H9 (cell line): ENCODE data around the gene ANKH. TPM values are rescaled to one million over a fixed set of nuclear protein-coding genes. Genes with fewer than 3 reads are reported as not detected.

Source experiments
- DNase-seq: peaks from one replicate; pipeline ENCODE4 v3.0.0-alpha.2; 2017
- H2AFZ ChIP-seq: one replicate; pipeline ENCODE4 v1.6.1; 2013; ENCODE audit warnings: mild to moderate bottlenecking, low read length, control low read depth, moderate library complexity
- H2AK5ac ChIP-seq: 2 replicates; pipeline ENCODE4 v1.6.1; 2013; ENCODE audit warnings: low read length, control low read depth, mixed read lengths; ENCODE audit not compliant: insufficient read length
- H2BK120ac ChIP-seq: one replicate; pipeline ENCODE4 v1.6.1; 2013; ENCODE audit warnings: low read depth, mild to moderate bottlenecking, low read length, control low read depth, inconsistent platforms; ENCODE audit not compliant: poor library complexity, severe bottlenecking
- H2BK12ac ChIP-seq: 2 replicates; pipeline ENCODE4 v1.6.1; 2013; ENCODE audit warnings: low read length, control low read depth, mixed read lengths, low read depth; ENCODE audit not compliant: insufficient read length
- H2BK15ac ChIP-seq: 2 replicates; pipeline ENCODE4 v1.6.1; 2013; ENCODE audit warnings: low read depth, low read length, control low read depth
- H2BK20ac ChIP-seq: one replicate; pipeline ENCODE4 v1.6.1; 2013; ENCODE audit warnings: low read depth, mild to moderate bottlenecking, low read length, control low read depth, inconsistent platforms; ENCODE audit not compliant: poor library complexity, severe bottlenecking
- H2BK5ac ChIP-seq: 2 replicates; pipeline ENCODE4 v1.6.1; 2013; ENCODE audit warnings: low read length, control low read depth, mixed read lengths; ENCODE audit not compliant: insufficient read length
- H3K14ac ChIP-seq: 2 replicates; pipeline ENCODE4 v1.6.1; 2013; ENCODE audit warnings: low read length, control low read depth; ENCODE audit not compliant: insufficient read depth
- H3K18ac ChIP-seq: 2 replicates; pipeline ENCODE4 v1.6.1; 2013; ENCODE audit warnings: low read depth, mild to moderate bottlenecking, mixed read lengths, low read length, control low read depth; ENCODE audit not compliant: insufficient read length
- H3K23ac ChIP-seq: 2 replicates; pipeline ENCODE4 v1.6.1; 2013; ENCODE audit warnings: low read length, control low read depth, mixed read lengths, low read depth; ENCODE audit not compliant: insufficient read length
- H3K23me2 ChIP-seq: 2 replicates; pipeline ENCODE4 v1.6.1; 2013; ENCODE audit warnings: low read depth, mild to moderate bottlenecking, mixed read lengths, low read length, control low read depth; ENCODE audit not compliant: insufficient read length, poor library complexity, severe bottlenecking
- H3K27ac ChIP-seq: 2 replicates; pipeline ENCODE4 v1.5.1; 2013; ENCODE audit warnings: low read length, control low read depth, mixed read lengths, low read depth; ENCODE audit not compliant: insufficient read length
- H3K27me3 ChIP-seq: 2 replicates; pipeline ENCODE4 v1.6.1; 2013; ENCODE audit warnings: low read length, control low read depth, inconsistent platforms; ENCODE audit not compliant: insufficient read depth
- H3K4ac ChIP-seq: 2 replicates; pipeline ENCODE4 v1.6.1; 2013; ENCODE audit warnings: low read depth, mild to moderate bottlenecking, control low read depth, inconsistent platforms, low read length, moderate library complexity
- H3K4me1 ChIP-seq: 2 replicates; pipeline ENCODE4 v1.6.1; 2013; ENCODE audit warnings: low read length, control low read depth, inconsistent platforms; ENCODE audit not compliant: insufficient read depth
- H3K4me2 ChIP-seq: 2 replicates; pipeline ENCODE4 v1.6.1; 2013; ENCODE audit warnings: low read length, control low read depth, mixed read lengths; ENCODE audit not compliant: insufficient read length, insufficient read depth
- H3K56ac ChIP-seq: 2 replicates; pipeline ENCODE4 v1.6.1; 2013; ENCODE audit warnings: low read depth, mild to moderate bottlenecking, mixed read lengths, low read length, control low read depth; ENCODE audit not compliant: insufficient read length
- H3K79me1 ChIP-seq: 2 replicates; pipeline ENCODE4 v1.6.1; 2013; ENCODE audit warnings: low read depth, mild to moderate bottlenecking, moderate library complexity, low read length, control low read depth, inconsistent platforms; ENCODE audit not compliant: insufficient read depth, poor library complexity, severe bottlenecking
- H3K79me2 ChIP-seq: 2 replicates; pipeline ENCODE4 v1.6.1; 2013; ENCODE audit warnings: low read length, control low read depth, inconsistent platforms; ENCODE audit not compliant: insufficient read depth
- H3K9ac ChIP-seq: 2 replicates; pipeline ENCODE4 v1.6.1; 2013; ENCODE audit warnings: low read length, control low read depth, mixed read lengths; ENCODE audit not compliant: insufficient read length; ENCODE audit errors: extremely low read depth
- H3K9me3 ChIP-seq: one replicate; pipeline ENCODE4 v1.6.1; 2013; ENCODE audit warnings: low read depth, low read length, inconsistent platforms; ENCODE audit not compliant: control insufficient read depth
- H3T11ph ChIP-seq: one replicate; pipeline ENCODE4 v1.6.1; 2013; ENCODE audit warnings: mild to moderate bottlenecking, low read length, control low read depth, inconsistent platforms
- H4K20me1 ChIP-seq: one replicate; pipeline ENCODE4 v1.6.1; 2013; ENCODE audit not compliant: control insufficient read depth, insufficient read length, insufficient read depth
- H4K5ac ChIP-seq: 2 replicates; pipeline ENCODE4 v1.6.1; 2013; ENCODE audit warnings: low read depth, mild to moderate bottlenecking, mixed read lengths, low read length, control low read depth; ENCODE audit not compliant: insufficient read length
- H4K8ac ChIP-seq: replicated peaks from 2 replicates; pipeline ENCODE4 v1.6.1; 2013; ENCODE audit warnings: low read length, control low read depth, mixed read lengths, low read depth; ENCODE audit not compliant: insufficient read length
- H4K91ac ChIP-seq: 2 replicates; pipeline ENCODE4 v1.6.1; 2013; ENCODE audit warnings: low read depth, mild to moderate bottlenecking, moderate library complexity, mixed read lengths, low read length, control low read depth; ENCODE audit not compliant: insufficient read length
- H3K27ac Mint-ChIP-seq, 3 experiments: 2 replicates in 2 of 3; 3 replicates in 1 of 3; pipeline ENCODE4 v1.8.0; 2020 to 2021; ENCODE audit warnings: mixed read lengths in 3 of 3, mild to moderate bottlenecking in 1 of 3, moderate library complexity in 1 of 3
- H3K27me3 Mint-ChIP-seq: 2 replicates; pipeline ENCODE4 v1.8.0; 2021; ENCODE audit warnings: low read depth, mild to moderate bottlenecking, moderate library complexity, mixed read lengths
- H3K36me3 Mint-ChIP-seq, 3 experiments: 2 replicates in 2 of 3; 3 replicates in 1 of 3; pipeline ENCODE4 v1.8.0; 2020 to 2021; ENCODE audit warnings: low read depth in 3 of 3, mixed read lengths in 3 of 3; ENCODE audit not compliant: insufficient read depth in 1 of 3
- H3K4me1 Mint-ChIP-seq, 2 experiments: 2 replicates each; pipeline ENCODE4 v1.8.0; 2020; ENCODE audit warnings: mixed read lengths in 2 of 2
- H3K4me3 Mint-ChIP-seq, 2 experiments: 2 replicates in 1 of 2; 3 replicates in 1 of 2; pipeline ENCODE4 v1.8.0; 2020 to 2021; ENCODE audit warnings: mild to moderate bottlenecking in 2 of 2, mixed read lengths in 2 of 2, moderate library complexity in 1 of 2
- H3K9me3 Mint-ChIP-seq, 2 experiments: 2 replicates in 1 of 2; 3 replicates in 1 of 2; pipeline ENCODE4 v1.8.0; 2020; ENCODE audit warnings: mild to moderate bottlenecking in 2 of 2, mixed read lengths in 2 of 2, moderate library complexity in 1 of 2
- WGBS: extraction: QIAGEN DNeasy Blood & Tissue Kit; methylation state at CpG from one replicate; pipeline ENCODE4 v1.1.7; 2013; ENCODE audit warnings: missing lambda C conversion rate, low lambda C conversion rate, mixed read lengths; ENCODE audit not compliant: insufficient read length; ENCODE audit errors: extremely low coverage; 5-methylcytosine and 5-hydroxymethylcytosine counted together
- total RNA-seq: library from RNA; stranded (reverse); gene quantifications from 2 replicates; pipeline ENCODE4 v1.2.1, GENCODE V29; 2021
- TF ChIP-seq, protein P1 (sequence below): fragments of 200-600 bp; sonication (generic); conservative IDR thresholded peaks from 3 replicates; pipeline ENCODE4 v1.8.0; 2021; ENCODE audit warnings: antibody characterized with exemption, mild to moderate bottlenecking

ANKH gene
- total RNA-seq, 1 experiment from 2014 or later: 9.6 TPM

DNA sequence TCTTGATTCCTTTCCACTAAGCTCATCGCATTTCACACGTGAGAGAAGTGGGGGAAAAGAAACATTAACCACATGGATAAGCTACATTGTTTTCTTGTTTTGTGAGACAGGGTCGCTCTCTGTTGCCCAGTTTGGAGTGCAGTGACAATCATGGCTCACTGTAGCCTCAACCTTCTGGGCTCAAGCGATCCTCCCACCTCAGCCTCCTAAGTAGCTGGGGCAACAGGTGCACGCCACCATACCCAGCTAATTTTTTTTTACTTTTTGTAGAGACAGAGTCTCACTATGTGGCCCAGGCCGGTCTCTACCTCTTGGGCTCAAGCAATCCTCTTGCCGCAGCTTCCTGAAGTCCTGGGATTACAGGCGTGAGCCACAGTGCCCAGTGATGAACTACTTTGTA lies 204.3 kb downstream of the ANKH start:
- TF ChIP-seq, protein P1, sequence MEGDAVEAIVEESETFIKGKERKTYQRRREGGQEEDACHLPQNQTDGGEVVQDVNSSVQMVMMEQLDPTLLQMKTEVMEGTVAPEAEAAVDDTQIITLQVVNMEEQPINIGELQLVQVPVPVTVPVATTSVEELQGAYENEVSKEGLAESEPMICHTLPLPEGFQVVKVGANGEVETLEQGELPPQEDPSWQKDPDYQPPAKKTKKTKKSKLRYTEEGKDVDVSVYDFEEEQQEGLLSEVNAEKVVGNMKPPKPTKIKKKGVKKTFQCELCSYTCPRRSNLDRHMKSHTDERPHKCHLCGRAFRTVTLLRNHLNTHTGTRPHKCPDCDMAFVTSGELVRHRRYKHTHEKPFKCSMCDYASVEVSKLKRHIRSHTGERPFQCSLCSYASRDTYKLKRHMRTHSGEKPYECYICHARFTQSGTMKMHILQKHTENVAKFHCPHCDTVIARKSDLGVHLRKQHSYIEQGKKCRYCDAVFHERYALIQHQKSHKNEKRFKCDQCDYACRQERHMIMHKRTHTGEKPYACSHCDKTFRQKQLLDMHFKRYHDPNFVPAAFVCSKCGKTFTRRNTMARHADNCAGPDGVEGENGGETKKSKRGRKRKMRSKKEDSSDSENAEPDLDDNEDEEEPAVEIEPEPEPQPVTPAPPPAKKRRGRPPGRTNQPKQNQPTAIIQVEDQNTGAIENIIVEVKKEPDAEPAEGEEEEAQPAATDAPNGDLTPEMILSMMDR: no peak
- peaks cover 2% of the 10 kb centered on the region; the same call in 1 of the 2 replicates for H3K4me1 ChIP-seq
- no peak overlapping the region for H3K4me3 Mint-ChIP-seq
- no peak overlapping the region for H2BK120ac ChIP-seq
- no peak overlapping the region for H3K4ac ChIP-seq
- H3K14ac ChIP-seq: no peak overlapping the region
- H2BK5ac ChIP-seq: no peak overlapping the region
- no peaks in the 10 kb centered on the region for H4K20me1 ChIP-seq
- no peak overlapping the region for H3K9ac ChIP-seq
- no peak overlapping the region for H2AK5ac ChIP-seq
- no peak overlapping the region for H3K23ac ChIP-seq
- DNase-seq: no peak
- no peak overlapping the region for H2BK12ac ChIP-seq
- no peak overlapping the region for H2BK20ac ChIP-seq
- H3K56ac ChIP-seq: no peak overlapping the region
- H3T11ph ChIP-seq: no peak overlapping the region
- no peak overlapping the region for H3K18ac ChIP-seq
- peaks cover 28% of the 10 kb centered on the region for H3K27me3 Mint-ChIP-seq
- no peak overlapping the region for H4K91ac ChIP-seq
- no peak overlapping the region for H2AFZ ChIP-seq
- no peak overlapping the region for H4K5ac ChIP-seq
- peaks cover 9% of the 10 kb centered on the region; the same call in 1 of the 2 replicates for H3K79me2 ChIP-seq
- H2BK15ac ChIP-seq: no peak overlapping the region
- H3K9me3 Mint-ChIP-seq: peaks cover 2% of the 10 kb centered on the region in 2 experiments; a peak in 3 of 5 replicates
- H3K79me1 ChIP-seq: peaks cover 3% of the 10 kb centered on the region
- H3K23me2 ChIP-seq: peaks cover 13% of the 10 kb centered on the region
- WGBS: no CpG with 5 or more reads among the region's 8 CpGs
- H3K9me3 ChIP-seq: no peaks in the 10 kb centered on the region
- no peak overlapping the region for H3K27ac Mint-ChIP-seq
- no peak overlapping the region for H4K8ac ChIP-seq
- H3K4me1 Mint-ChIP-seq: peaks cover 31 to 32% of the 10 kb centered on the region in 2 experiments
- no peaks in the 10 kb centered on the region; the same call in 1 of the 2 replicates for H3K27me3 ChIP-seq
- no peak overlapping the region for H3K27ac ChIP-seq
- H3K36me3 Mint-ChIP-seq: peaks cover 0 to 8% (median 4%) of the 10 kb centered on the region in 3 experiments; a peak in 3 of 7 replicates
- H3K4me2 ChIP-seq: no peak overlapping the region
